RWPE1 (cell line): Measurements from ENCODE around the gene USP6NL.
"Not testable (repeated sequence)": the region's sequence is repeated elsewhere in the genome, so short reads cannot be mapped to it uniquely, and the experiment has no call there.

Source experiments
- CTCF ChIA-PET: fragments of 350-600 bp; sonication (Branson Sonifier 250); formaldehyde crosslinking; extraction: SDS; loops from one replicate; lab custom pipeline; 2021; lab: Yijun Ruan, JAX
- POLR2A ChIA-PET: fragments of 400-600 bp; formaldehyde crosslinking; extraction: SDS; loops from one replicate; lab custom pipeline; 2020; ENCODE audit warnings: antibody characterized with exemption; ENCODE audit not compliant: low non-redundant PET; lab: Yijun Ruan, JAX
- DNase-seq: peaks from one replicate; pipeline ENCODE4 v3.0.0; 2012; ENCODE audit warnings: low spot score
- H3K27ac ChIP-seq: fragments of 450-650 bp; 2 replicates; pipeline ENCODE4 v1.5.1; 2017
- CTCF ChIP-seq: fragments of 450-650 bp; conservative IDR thresholded peaks from 2 replicates; pipeline ENCODE4 v1.5.1; 2017; ENCODE audit warnings: low read depth, mild to moderate bottlenecking

The USP6NL gene

GRCh38 chr10:11636697-11637303 is 25.4 kb upstream of the USP6NL start:
- no peak for TF ChIP-seq CTCF
- CTCF ChIA-PET = no interaction called here
- no peak overlapping the region for H3K27ac ChIP-seq

GRCh38 chr10:11631890-11632587 is 20.6 kb upstream of the USP6NL start:
- CTCF ChIA-PET = no interaction called here
- H3K27ac ChIP-seq = no peak overlapping the region
- TF ChIP-seq CTCF = no peak
- POLR2A ChIA-PET = no interaction called here
- no peak for DNase-seq

More at GRCh38 chr10:11636697-11637303, 25.4 kb upstream of the USP6NL start:
- POLR2A ChIA-PET = no interaction called here
- DNase-seq = no peak

GRCh38 chr10:11631291-11631690 is 19.8 kb upstream of the USP6NL start:
- DNase-seq = no peak
- CTCF ChIA-PET = no interaction called here
- no peak for TF ChIP-seq CTCF
- H3K27ac ChIP-seq = no peak overlapping the region
- POLR2A ChIA-PET = no interaction called here

GRCh38 chr10:11629731-11630130 is 18.3 kb upstream of the USP6NL start:
- DNase-seq = no peak
- POLR2A ChIA-PET = no interaction called here
- TF ChIP-seq CTCF = no peak
- no peak overlapping the region for H3K27ac ChIP-seq
- CTCF ChIA-PET = no interaction called here

- POLR2A ChIA-PET, H3K27ac ChIP-seq, DNase-seq, CTCF ChIA-PET: not testable (repeated sequence)
These were observed 16.5 kb upstream of the USP6NL start for GRCh38 chr10:11627941-11628340.

DNA sequence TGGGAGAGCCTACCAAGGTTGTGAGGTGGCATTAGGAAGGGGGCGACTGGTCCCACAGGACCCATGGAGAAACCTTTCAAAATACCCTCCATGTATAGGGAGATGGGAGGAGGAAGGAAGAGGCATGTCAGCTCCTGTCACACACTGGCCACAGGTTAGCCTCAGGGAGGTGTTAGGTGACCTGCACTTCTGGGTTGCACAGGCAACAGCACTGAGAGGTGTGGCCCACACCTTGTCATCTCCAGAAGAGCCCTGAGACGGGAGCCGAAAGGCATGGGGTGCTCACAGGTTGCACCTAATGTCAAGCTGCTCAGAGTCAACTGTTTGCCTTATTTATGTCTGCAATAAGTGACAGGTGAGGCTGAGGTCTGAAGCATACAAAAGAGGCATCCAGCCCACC is 14.6 kb upstream of the USP6NL start:
- CTCF ChIA-PET = no interaction called here
- POLR2A ChIA-PET = no interaction called here
- no peak for TF ChIP-seq CTCF
- no peak overlapping the region for H3K27ac ChIP-seq
- DNase-seq = no peak

DNA sequence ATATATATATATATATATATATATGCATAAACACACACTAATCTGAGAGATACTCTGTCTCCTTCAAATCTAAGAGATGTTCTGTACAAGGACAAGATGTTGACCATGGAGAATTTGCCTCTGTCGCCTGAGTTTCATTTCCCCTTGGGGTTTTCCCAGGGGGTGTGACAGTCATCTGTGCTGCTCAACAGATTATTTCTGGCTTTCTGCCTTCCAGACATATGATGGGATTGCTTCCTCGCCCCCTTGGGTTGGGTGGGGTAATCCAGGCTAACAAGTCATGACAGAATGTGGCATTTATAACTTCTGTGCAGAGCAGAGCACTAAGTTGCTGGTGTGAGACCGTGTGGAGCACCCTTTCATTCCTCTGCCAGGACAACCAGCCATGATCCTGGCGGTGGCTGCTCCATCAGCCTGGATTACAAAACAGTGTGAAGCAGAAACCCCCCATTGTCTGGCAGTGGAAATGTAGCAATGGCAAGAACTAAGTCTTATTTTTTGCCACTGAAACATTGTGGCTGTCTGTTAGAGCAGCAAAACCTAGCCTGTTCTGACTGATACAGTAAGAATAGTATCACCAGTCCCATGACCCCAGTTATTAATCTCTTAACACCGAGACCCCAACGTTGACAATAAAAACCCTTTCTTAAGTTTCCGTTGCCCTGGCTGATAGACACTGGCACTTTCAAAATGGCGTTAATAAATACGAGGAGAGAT is 13.7 kb upstream of the USP6NL start:
- ChIA-PET POLR2A (no interaction called here), CTCF (no interaction called here)
- TF ChIP-seq CTCF = no peak

More for the DNA sequence above, 13.7 kb upstream of the USP6NL start:
- H3K27ac ChIP-seq = no peak overlapping the region
- DNase-seq = no peak
